Esophagus muscularis mucosa (tissue), 3 donors: ENCODE results near the gene DDX18.

Experiments used
- CTCF ChIP-seq, 3 experiments: fragments of 200-600 bp in 2 of 3; fragments of 450-650 bp in 1 of 3; sonication (generic) in 2 of 3; IDR thresholded peaks; one replicate each; pipeline ENCODE4 v1.5.1; 2017 to 2019; ENCODE audit warnings: antibody characterized with exemption in 3 of 3, mild to moderate bottlenecking in 2 of 3, moderate library complexity in 1 of 3
- EP300 ChIP-seq: sonication (generic); formaldehyde crosslinking; IDR thresholded peaks from one replicate; pipeline ENCODE4 v1.6.1; 2017; ENCODE audit warnings: antibody characterized with exemption

GRCh38 chr2:117833911-117834310 lies 19.4 kb downstream of the DDX18 start:
- TF ChIP-seq CTCF (IDR thresholded peaks at IDR 0.05) (no peak), EP300 (no peak)
